Stimulated activated CD4-positive, alpha-beta T cell treated with anti-CD3 and anti-CD28 coated beads, Interleukin-15, amount 100 ng/mL, for 24 hours (primary cell): ENCODE measurements around the gene CDH13.

Experiments
- DNase-seq: peaks from one replicate; pipeline ENCODE4 v3.0.0-alpha.2; 2020

The CDH13 gene

GRCh38 chr16:83797013-83797412 lies 1170.2 kb downstream of the CDH13 start:
- DNase-seq, result no peak

DNA sequence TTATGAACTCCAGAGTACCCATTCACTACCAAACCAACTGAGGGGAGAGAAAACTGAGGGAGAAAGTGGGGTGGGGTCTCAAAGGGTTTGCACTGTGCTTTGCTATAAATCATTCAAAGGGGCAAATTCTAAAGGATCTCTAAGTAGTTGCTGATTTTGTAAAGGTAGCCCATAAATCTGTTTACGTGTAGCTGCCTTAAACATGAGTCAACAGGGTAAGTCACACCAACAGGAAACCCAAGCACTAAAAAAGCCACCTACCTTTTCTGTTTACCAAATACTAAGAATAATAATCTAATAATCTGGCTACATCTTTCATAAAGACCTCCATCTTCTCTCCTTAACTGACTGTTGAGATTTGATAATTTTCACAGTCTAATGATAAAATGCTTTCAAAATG lies 1172.6 kb downstream of the CDH13 start:
- DNase-seq, result no peak

- no peak for DNase-seq
Observed at GRCh38 chr16:83802135-83802534, 1175.4 kb downstream of the CDH13 start.

GRCh38 chr16:83802554-83803205 lies 1175.9 kb downstream of the CDH13 start:
- DNase-seq, result no peak

- DNase-seq, result no peak
Observed at GRCh38 chr16:83803811-83804210, 1177.0 kb downstream of the CDH13 start.

DNA sequence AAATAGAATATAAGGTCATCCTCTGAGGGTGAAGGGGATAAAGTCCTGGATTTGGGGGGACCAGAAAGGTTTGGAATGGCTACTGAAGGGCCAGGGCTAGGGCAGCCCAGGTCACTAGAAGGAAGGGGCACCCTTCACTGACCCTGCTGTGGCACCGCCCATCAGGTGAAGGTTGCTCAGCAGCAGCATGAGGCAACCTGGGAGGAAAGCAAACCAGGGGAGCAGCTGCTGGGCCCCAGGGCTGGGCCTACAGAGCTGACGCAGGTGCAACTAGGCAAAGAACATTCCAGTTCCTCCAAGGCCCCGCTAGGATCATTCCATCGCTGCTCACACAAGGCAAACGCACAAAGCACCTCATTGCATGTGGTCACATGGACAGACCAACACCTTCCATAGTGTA lies 1177.6 kb downstream of the CDH13 start:
- no peak for DNase-seq

DNA sequence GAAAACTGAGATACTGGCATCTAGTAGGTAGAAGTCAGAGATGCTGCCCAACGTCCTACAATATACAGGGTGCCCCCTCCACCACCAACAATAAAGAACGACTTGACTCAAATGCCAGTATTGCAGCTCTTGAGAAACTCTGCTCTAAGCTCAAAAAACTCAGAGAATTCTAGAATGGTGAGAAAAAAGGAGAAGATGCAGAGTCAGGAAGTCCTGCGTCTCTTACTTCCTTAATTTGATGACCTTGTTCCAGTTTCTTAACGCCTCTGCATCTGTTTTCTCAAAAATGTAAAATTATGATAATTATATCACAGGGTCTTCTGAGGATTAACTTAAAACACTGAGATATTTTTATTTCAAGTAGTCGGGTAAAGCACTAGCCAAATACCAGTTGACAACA lies 1179.3 kb downstream of the CDH13 start:
- no peak for DNase-seq

DNA sequence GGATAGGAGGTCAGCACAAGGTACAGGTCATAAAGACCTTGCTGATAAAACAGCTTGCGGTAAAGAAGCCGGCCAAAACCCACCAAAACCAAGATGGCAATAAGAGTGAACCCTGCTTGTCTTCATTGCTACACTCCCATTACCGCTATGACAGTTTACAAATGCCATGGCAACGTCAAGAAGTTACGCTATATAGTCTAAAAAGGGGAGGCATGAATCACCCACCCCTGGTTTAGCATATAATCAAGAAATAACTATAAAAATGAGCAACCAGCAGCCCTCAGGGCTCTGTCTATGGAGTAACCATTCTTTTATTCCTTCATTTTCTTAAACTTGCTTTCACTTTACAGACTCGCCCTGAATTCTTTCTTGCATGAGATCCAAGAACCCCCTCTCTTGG lies 1180.0 kb downstream of the CDH13 start:
- DNase-seq, result no peak

GRCh38 chr16:83807327-83807709 lies 1180.5 kb downstream of the CDH13 start:
- no peak for DNase-seq

GRCh38 chr16:83807710-83808572 lies 1181.2 kb downstream of the CDH13 start, which contains the start of gene HSBP1:
TSS of gene HSBP1 (plus strand) at chr16:83807978. CDS start at chr16:83808077, 99 bp downstream.
- DNase-seq, result peak; percentile 97

DNA sequence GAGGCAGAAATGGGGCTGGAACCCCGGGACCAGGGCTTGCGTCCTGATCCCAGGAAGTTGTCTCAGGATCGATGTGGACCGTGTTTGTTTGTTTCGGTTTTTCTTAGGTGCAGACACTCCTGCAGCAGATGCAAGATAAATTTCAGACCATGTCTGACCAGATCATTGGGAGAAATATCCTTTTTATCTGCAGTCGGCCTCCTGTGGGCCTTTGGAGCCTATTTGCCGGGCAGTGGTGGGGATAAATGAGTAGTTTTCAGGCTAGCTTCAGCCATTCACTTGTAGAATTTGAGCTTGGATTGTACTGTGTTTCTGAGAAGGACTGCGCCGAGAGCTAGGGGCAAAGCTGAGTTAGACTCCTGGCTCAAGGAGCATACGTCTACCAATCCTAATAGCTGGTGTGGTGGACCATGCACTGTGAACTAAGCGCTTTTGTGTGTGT lies 1181.8 kb downstream of the CDH13 start:
- DNase-seq, result no peak

DNA sequence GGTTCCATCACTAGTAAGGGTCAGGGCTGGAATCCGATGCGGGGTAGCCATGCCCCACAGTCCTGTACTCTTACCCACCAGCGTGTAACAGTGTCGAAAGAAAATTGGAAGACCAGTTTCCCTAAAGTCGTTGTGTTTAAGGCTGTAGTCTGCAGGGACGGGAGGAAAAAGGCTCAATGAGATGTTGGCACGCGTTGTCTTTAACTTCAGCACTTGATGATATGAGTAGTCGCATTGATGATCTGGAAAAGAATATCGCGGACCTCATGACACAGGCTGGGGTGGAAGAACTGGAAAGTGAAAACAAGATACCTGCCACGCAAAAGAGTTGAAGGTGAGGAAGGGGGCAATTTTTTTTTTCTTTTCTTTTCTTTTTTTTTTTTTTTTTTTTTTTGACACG lies 1182.3 kb downstream of the CDH13 start:
- DNase-seq, result no peak

DNA sequence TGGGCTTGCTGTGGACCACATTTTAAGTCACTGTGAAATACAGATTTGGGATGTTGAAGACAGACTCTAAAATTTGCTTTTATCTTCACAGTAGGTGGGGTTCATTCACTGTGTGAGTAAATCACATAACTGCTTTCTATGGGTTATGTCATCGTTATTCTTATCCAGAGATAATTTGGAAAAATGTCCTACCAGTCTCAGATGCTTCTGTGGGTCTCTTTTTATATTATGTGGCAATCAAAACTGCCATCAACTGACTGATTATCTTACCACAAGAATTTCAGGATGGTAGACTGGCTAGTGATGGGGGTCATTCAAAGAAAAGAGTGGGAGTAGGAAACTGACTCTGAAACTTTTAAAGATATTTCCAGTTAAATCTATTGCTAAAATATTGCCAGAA lies 1184.1 kb downstream of the CDH13 start:
- no peak for DNase-seq

- no peak for DNase-seq
Observed at GRCh38 chr16:83813823-83814658, 1187.3 kb downstream of the CDH13 start.

DNA sequence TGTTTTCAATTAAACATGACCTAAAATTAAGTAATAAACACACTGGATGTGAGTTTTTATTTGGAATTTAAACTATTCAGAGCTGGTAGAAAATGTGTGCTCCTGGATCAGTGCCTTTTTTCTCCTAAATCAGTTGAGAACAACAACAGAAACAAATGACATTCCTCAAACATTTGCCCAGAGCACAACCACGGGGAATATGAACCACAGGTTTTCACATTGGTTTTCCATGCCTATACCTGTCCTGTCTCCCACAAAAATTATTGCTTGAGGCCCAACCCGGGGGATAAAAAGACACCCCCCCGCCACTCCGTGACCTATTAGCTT lies 1187.9 kb downstream of the CDH13 start:
- no peak for DNase-seq

GRCh38 chr16:83817022-83817421 lies 1190.3 kb downstream of the CDH13 start:
- no peak for DNase-seq

GRCh38 chr16:83818276-83818675 lies 1191.5 kb downstream of the CDH13 start:
- DNase-seq, result no peak

DNA sequence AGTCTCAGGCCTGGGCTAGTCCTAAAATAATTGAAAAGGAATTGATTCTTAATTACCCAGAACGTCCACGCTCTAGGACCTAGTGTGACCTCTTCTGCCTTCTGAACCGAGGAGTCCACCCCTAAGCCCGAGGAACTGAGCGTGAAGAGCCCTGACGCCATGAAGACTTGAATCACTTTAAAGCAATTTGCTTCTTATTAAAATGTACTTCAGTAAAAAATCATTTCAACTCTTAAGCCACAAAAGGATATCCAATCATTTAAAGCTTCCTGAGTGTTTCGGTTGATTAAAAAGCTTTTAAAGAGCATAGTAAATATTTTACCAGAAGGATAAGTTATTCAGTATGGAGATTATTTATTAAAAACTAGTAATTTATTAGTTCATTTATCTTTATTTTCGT lies 1192.6 kb downstream of the CDH13 start:
- no peak for DNase-seq

DNA sequence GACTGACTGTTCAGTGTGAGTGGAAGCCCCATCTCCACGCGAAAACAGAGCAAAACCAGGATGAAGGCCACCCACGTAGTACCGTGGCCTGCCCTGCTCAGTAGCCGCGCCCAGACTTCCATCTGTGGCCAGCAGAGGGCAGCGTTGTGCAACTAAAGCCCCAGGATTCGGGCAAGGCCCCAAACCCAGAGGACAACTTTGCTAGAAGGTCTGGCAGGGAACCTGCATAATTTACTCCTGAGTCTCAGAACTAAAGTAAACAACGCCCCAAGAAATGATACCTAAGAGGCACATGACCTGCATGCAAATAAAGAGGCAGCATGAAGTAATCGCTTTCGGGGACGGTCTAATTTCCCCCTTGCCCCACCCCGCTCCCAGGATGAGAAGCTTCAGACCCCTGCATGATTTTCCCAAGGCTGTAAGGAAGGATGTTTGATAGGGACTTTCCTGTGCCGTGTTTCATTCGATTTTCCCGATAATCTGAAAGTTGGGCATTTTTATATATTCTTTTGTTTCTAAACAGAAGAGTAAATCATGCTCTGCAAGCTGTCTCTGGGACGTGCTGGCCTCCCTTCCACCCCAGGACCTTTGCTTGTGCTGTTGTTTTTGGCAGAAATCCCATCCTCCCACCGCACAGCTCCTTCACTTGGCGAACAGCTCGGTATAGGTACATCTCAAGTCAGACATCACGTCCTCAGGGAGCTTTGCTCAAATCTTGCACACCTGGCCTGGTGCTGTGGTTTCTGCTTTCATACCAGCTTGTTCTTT lies 1199.6 kb downstream of the CDH13 start:
- DNase-seq, result peak; percentile 84

- DNase-seq, result no peak
Observed at GRCh38 chr16:83830091-83830768, 1203.5 kb downstream of the CDH13 start.

GRCh38 chr16:83830769-83831455 lies 1204.1 kb downstream of the CDH13 start:
- no peak for DNase-seq
